ENCODE results near the gene NBAS. TPM values are rescaled to one million over a fixed set of nuclear protein-coding genes. Genes with fewer than 3 reads are reported as not detected.

The NBAS gene
- polyA plus RNA-seq, 2 of the 4 experiments (the other 2 are of a cell fraction): 16.7 to 34.9 TPM

DNA sequence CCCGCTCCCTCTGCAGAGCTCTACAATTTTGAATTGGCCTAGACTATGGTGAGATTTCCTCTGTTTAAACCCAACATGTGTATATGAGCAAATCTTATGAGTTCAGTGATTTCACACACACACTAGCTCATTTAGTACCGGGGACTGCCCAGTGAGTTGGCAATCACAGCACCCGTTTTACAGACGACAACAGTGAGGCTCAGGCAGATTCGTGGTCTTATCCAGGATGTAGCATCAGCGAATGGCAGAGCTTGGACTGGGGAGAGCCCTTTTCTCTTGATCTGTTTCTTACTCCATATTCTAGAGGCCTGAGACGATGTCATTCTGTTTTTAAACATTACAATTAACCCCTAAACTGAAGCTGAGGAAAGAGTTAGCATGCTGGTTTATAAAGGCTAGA is 419.9 kb downstream of the NBAS start:
- Histone ChIP-seq H3K4me2 (no peak overlapping the region), H3K4me3 (no peak overlapping the region), H3K4me1 (no peaks in the 10 kb centered on the region), H3K27ac (no peak overlapping the region), H3K9me3 (peaks cover 13% of the 10 kb centered on the region; the same call in 1 of the 3 replicates)
- ChIA-PET CTCF (interaction anchor here (1.4 kb wide), 1 partner anchor 13 kb away, joined by 4 read pairs; no protein-coding TSS in a partner anchor), POLR2A (no interaction called here)
- no peak for TF ChIP-seq RFX5 (IDR thresholded peaks at IDR 0.05)
- no peak for TF ChIP-seq ZC3H11A (IDR thresholded peaks at IDR 0.05)
- TF ChIP-seq ZNF302 (CRISPR knock-in tag; IDR thresholded peaks at IDR 0.05): no peak
- no peak for TF ChIP-seq JUNB (IDR thresholded peaks at IDR 0.05)
- TF ChIP-seq, protein P1, sequence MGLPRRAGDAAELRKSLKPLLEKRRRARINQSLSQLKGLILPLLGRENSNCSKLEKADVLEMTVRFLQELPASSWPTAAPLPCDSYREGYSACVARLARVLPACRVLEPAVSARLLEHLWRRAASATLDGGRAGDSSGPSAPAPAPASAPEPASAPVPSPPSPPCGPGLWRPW (IDR thresholded peaks at IDR 0.05): no peak
- TF ChIP-seq HOXB5 (CRISPR knock-in tag; IDR thresholded peaks at IDR 0.05): no peak
- no peak for TF ChIP-seq FOXS1 (CRISPR knock-in tag; IDR thresholded peaks at IDR 0.05)
- TF ChIP-seq BHLHE40 (IDR thresholded peaks at IDR 0.05; ENCODE audit: low read depth, low read length): no peak
- no peak for TF ChIP-seq FOSL2 (IDR thresholded peaks at IDR 0.05)
- no peak for TF ChIP-seq FOSL2 (CRISPR knock-in tag; IDR thresholded peaks at IDR 0.05)
- TF ChIP-seq GATA3 (IDR thresholded peaks at IDR 0.05; ENCODE audit: borderline replicate concordance): no peak
- no peak for TF ChIP-seq JUN (IDR thresholded peaks at IDR 0.05)
- no peak for TF ChIP-seq PHF8 (IDR thresholded peaks at IDR 0.05; ENCODE audit: borderline replicate concordance, low read depth)
- no peak for TF ChIP-seq POLR2A (IDR thresholded peaks at IDR 0.05; ENCODE audit: low read length)
- no peak for DNase-seq (ENCODE audit: low read depth in 1 of 2, low spot score in 1 of 2)
- no peak for FAIRE-seq
- 22% methylated on average over 7 of the region's 7 CpGs for WGBS (ENCODE audit: missing lambda C conversion rate)
- ATAC-seq: no peak

DNA sequence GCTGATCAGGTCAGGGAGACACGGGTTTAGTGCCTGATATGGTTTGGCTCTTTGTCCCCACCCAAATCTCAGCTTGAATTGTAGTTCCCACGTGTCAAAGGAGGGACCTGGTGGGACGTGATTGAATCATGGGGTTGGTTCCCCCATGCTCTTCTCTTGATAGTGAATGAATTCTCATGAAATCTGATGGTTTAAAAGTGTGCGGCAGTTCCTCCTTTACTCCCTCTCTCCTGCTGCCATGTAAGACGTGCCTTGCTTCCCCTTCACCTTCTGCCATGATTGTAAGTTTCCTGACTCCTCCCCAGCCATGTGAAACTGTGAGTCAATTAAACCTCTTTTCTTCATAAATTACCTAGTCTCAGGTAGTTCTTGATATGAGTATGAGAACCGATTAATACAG is 424.5 kb downstream of the NBAS start:
- DNase-seq (ENCODE audit: low read depth in 1 of 2, low spot score in 1 of 2) (no peak), ATAC-seq (no peak), FAIRE-seq (no peak)
- WGBS (ENCODE audit: missing lambda C conversion rate): 17% methylated on average over 6 of the region's 6 CpGs
- H3K4me1 ChIP-seq: no peaks in the 10 kb centered on the region
- ChIA-PET CTCF (interaction anchor here (0.6 kb wide), 1 partner anchor 53 kb away, joined by 3 read pairs; no protein-coding TSS in a partner anchor), POLR2A (no interaction called here)
- H3K4me3 ChIP-seq: no peak overlapping the region
- H3K27ac ChIP-seq: no peak overlapping the region
- H3K9me3 ChIP-seq: peaks cover 15% of the 10 kb centered on the region; the same call in 1 of the 3 replicates
- H3K4me2 ChIP-seq: no peak overlapping the region
- TF ChIP-seq NPAS2 (CRISPR knock-in tag; IDR thresholded peaks at IDR 0.05; ENCODE audit: borderline replicate concordance) (no peak), NFE2L2 (conservative IDR thresholded peaks at IDR 0.05; ENCODE audit: low read length) (no peak), MYC (IDR thresholded peaks at IDR 0.05; ENCODE audit: borderline replicate concordance, low read length) (no peak), CHD4 (IDR thresholded peaks at IDR 0.05; ENCODE audit: borderline replicate concordance) (no peak), FOSB (CRISPR knock-in tag; IDR thresholded peaks at IDR 0.05) (no peak), TP53 (CRISPR knock-in tag; IDR thresholded peaks at IDR 0.05) (no peak), POLR2A (IDR thresholded peaks at IDR 0.05; ENCODE audit: low read length) (no peak), EP300 (IDR thresholded peaks at IDR 0.05) (no peak), FOSL2 (IDR thresholded peaks at IDR 0.05) (no peak), FOSL2 (CRISPR knock-in tag; IDR thresholded peaks at IDR 0.05) (no peak), NR3C1 (IDR thresholded peaks at IDR 0.05) (no peak), RFX5 (IDR thresholded peaks at IDR 0.05) (no peak)
- TF ChIP-seq, protein P2, sequence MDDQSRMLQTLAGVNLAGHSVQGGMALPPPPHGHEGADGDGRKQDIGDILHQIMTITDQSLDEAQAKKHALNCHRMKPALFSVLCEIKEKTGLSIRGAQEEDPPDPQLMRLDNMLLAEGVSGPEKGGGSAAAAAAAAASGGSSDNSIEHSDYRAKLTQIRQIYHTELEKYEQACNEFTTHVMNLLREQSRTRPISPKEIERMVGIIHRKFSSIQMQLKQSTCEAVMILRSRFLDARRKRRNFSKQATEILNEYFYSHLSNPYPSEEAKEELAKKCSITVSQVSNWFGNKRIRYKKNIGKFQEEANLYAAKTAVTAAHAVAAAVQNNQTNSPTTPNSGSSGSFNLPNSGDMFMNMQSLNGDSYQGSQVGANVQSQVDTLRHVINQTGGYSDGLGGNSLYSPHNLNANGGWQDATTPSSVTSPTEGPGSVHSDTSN (IDR thresholded peaks at IDR 0.05): no peak
- TF ChIP-seq, protein P3, sequence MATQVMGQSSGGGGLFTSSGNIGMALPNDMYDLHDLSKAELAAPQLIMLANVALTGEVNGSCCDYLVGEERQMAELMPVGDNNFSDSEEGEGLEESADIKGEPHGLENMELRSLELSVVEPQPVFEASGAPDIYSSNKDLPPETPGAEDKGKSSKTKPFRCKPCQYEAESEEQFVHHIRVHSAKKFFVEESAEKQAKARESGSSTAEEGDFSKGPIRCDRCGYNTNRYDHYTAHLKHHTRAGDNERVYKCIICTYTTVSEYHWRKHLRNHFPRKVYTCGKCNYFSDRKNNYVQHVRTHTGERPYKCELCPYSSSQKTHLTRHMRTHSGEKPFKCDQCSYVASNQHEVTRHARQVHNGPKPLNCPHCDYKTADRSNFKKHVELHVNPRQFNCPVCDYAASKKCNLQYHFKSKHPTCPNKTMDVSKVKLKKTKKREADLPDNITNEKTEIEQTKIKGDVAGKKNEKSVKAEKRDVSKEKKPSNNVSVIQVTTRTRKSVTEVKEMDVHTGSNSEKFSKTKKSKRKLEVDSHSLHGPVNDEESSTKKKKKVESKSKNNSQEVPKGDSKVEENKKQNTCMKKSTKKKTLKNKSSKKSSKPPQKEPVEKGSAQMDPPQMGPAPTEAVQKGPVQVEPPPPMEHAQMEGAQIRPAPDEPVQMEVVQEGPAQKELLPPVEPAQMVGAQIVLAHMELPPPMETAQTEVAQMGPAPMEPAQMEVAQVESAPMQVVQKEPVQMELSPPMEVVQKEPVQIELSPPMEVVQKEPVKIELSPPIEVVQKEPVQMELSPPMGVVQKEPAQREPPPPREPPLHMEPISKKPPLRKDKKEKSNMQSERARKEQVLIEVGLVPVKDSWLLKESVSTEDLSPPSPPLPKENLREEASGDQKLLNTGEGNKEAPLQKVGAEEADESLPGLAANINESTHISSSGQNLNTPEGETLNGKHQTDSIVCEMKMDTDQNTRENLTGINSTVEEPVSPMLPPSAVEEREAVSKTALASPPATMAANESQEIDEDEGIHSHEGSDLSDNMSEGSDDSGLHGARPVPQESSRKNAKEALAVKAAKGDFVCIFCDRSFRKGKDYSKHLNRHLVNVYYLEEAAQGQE (IDR thresholded peaks at IDR 0.05): no peak
- TF ChIP-seq, protein P4, sequence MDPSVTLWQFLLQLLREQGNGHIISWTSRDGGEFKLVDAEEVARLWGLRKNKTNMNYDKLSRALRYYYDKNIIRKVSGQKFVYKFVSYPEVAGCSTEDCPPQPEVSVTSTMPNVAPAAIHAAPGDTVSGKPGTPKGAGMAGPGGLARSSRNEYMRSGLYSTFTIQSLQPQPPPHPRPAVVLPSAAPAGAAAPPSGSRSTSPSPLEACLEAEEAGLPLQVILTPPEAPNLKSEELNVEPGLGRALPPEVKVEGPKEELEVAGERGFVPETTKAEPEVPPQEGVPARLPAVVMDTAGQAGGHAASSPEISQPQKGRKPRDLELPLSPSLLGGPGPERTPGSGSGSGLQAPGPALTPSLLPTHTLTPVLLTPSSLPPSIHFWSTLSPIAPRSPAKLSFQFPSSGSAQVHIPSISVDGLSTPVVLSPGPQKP (IDR thresholded peaks at IDR 0.05; ENCODE audit: low read depth, low read length): no peak
- TF ChIP-seq, protein P5, sequence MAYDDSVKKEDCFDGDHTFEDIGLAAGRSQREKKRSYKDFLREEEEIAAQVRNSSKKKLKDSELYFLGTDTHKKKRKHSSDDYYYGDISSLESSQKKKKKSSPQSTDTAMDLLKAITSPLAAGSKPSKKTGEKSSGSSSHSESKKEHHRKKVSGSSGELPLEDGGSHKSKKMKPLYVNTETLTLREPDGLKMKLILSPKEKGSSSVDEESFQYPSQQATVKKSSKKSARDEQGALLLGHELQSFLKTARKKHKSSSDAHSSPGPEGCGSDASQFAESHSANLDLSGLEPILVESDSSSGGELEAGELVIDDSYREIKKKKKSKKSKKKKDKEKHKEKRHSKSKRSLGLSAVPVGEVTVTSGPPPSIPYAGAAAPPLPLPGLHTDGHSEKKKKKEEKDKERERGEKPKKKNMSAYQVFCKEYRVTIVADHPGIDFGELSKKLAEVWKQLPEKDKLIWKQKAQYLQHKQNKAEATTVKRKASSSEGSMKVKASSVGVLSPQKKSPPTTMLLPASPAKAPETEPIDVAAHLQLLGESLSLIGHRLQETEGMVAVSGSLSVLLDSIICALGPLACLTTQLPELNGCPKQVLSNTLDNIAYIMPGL (CRISPR knock-in tag; IDR thresholded peaks at IDR 0.05; ENCODE audit: borderline replicate concordance): no peak
- TF ChIP-seq, protein P6, sequence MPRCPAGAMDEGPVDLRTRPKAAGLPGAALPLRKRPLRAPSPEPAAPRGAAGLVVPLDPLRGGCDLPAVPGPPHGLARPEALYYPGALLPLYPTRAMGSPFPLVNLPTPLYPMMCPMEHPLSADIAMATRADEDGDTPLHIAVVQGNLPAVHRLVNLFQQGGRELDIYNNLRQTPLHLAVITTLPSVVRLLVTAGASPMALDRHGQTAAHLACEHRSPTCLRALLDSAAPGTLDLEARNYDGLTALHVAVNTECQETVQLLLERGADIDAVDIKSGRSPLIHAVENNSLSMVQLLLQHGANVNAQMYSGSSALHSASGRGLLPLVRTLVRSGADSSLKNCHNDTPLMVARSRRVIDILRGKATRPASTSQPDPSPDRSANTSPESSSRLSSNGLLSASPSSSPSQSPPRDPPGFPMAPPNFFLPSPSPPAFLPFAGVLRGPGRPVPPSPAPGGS (IDR thresholded peaks at IDR 0.05): no peak

Data from A549 (cell line).